ENCODE results near the gene CLIP2.

DNA sequence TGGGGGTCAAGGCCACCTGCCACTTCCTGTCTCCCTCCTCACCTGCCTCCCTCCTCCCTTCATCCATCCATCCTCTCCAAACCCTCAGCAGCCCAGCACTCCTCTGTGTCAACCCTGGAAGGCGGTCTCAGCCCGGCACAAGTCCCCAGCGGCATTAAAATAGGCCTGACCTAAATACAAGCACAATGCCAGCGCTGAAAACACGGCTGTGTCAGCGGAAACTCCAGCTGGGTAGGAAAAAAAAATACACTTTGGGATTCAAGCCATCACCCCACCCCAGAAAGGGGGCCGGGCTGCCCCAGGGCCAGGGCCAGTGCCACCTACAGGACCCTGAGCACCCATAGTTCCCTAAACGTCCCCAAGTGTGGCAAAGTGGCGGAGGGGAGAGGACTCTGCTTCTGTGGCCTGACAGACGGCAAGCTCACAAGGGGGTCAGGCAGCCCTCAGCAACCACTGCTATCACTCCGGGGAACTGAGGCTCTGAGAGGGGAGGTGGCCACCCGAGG lies 141.8 kb downstream of the CLIP2 start:
- TF ChIP-seq, protein P1, sequence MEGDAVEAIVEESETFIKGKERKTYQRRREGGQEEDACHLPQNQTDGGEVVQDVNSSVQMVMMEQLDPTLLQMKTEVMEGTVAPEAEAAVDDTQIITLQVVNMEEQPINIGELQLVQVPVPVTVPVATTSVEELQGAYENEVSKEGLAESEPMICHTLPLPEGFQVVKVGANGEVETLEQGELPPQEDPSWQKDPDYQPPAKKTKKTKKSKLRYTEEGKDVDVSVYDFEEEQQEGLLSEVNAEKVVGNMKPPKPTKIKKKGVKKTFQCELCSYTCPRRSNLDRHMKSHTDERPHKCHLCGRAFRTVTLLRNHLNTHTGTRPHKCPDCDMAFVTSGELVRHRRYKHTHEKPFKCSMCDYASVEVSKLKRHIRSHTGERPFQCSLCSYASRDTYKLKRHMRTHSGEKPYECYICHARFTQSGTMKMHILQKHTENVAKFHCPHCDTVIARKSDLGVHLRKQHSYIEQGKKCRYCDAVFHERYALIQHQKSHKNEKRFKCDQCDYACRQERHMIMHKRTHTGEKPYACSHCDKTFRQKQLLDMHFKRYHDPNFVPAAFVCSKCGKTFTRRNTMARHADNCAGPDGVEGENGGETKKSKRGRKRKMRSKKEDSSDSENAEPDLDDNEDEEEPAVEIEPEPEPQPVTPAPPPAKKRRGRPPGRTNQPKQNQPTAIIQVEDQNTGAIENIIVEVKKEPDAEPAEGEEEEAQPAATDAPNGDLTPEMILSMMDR (IDR thresholded peaks at IDR 0.05; ENCODE audit: low read depth, low read length) = no peak
- TF ChIP-seq POLR2A (IDR thresholded peaks at IDR 0.05; ENCODE audit: extremely low read depth, insufficient read length) (no peak), MYC (IDR thresholded peaks at IDR 0.05; ENCODE audit: low read depth, low read length) (no peak)
- TF ChIP-seq, protein P2, sequence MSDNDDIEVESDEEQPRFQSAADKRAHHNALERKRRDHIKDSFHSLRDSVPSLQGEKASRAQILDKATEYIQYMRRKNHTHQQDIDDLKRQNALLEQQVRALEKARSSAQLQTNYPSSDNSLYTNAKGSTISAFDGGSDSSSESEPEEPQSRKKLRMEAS (IDR thresholded peaks at IDR 0.05; ENCODE audit: low read depth, low read length) = no peak

All from NB4 (cell line).